ENCODE measurements around the gene MTUS2.

MTUS2 gene

GRCh38 chr13:29458419-29458818, 638.3 kb downstream of the MTUS2 start:
- DNase-seq: no peak

GRCh38 chr13:29459813-29460355, 639.7 kb downstream of the MTUS2 start:
- DNase-seq: no peak

- no peak for DNase-seq
These were observed 644.1 kb downstream of the MTUS2 start for GRCh38 chr13:29464105-29464679.

GRCh38 chr13:29465741-29466293, 645.7 kb downstream of the MTUS2 start:
- peak; percentile 80 for DNase-seq

GRCh38 chr13:29471551-29471950, 651.4 kb downstream of the MTUS2 start:
- DNase-seq: no peak

- DNase-seq: peak; percentile 60
These were observed 652.3 kb downstream of the MTUS2 start for GRCh38 chr13:29472332-29472961.

GRCh38 chr13:29473166-29473565, 653.0 kb downstream of the MTUS2 start:
- DNase-seq: no peak

GRCh38 chr13:29474991-29475390, 654.9 kb downstream of the MTUS2 start:
- peak; percentile 86 for DNase-seq

GRCh38 chr13:29476046-29476445, 655.9 kb downstream of the MTUS2 start:
- no peak for DNase-seq

- DNase-seq: no peak
These were observed 659.8 kb downstream of the MTUS2 start for GRCh38 chr13:29479716-29480492.

GRCh38 chr13:29480893-29481525, 660.9 kb downstream of the MTUS2 start:
- DNase-seq: no peak

- no peak for DNase-seq
These were observed 661.5 kb downstream of the MTUS2 start for GRCh38 chr13:29481603-29482002.

- DNase-seq: no peak
These were observed 662.4 kb downstream of the MTUS2 start for GRCh38 chr13:29482504-29482903.

GRCh38 chr13:29483211-29483610, 663.1 kb downstream of the MTUS2 start:
- no peak for DNase-seq

GRCh38 chr13:29483623-29484022, 663.5 kb downstream of the MTUS2 start:
- no peak for DNase-seq

GRCh38 chr13:29484236-29484635, 664.1 kb downstream of the MTUS2 start:
- no peak for DNase-seq

- DNase-seq: no peak
These were observed 664.7 kb downstream of the MTUS2 start for GRCh38 chr13:29484796-29485195.

- DNase-seq: no peak
These were observed 666.4 kb downstream of the MTUS2 start for GRCh38 chr13:29486551-29486950.

GRCh38 chr13:29487466-29488454, 667.6 kb downstream of the MTUS2 start:
- no peak for DNase-seq

GRCh38 chr13:29489650-29490560, 669.8 kb downstream of the MTUS2 start:
- DNase-seq: no peak

GRCh38 chr13:29490561-29490885, 670.4 kb downstream of the MTUS2 start:
- no peak for DNase-seq
